ENCODE measurements around the gene MYO19. TPM values are rescaled to one million over a fixed set of nuclear protein-coding genes. Genes with fewer than 3 reads are reported as not detected.
A peak's percentile ranks its signal among the peaks of the same experiment; 100 is the strongest.

The MYO19 gene
- total and polyA plus RNA-seq, 2 of the 8 experiments (the other 6 are each of a cell fraction or from before 2014, with no cell fraction given), result 126 to 163 TPM

DNA sequence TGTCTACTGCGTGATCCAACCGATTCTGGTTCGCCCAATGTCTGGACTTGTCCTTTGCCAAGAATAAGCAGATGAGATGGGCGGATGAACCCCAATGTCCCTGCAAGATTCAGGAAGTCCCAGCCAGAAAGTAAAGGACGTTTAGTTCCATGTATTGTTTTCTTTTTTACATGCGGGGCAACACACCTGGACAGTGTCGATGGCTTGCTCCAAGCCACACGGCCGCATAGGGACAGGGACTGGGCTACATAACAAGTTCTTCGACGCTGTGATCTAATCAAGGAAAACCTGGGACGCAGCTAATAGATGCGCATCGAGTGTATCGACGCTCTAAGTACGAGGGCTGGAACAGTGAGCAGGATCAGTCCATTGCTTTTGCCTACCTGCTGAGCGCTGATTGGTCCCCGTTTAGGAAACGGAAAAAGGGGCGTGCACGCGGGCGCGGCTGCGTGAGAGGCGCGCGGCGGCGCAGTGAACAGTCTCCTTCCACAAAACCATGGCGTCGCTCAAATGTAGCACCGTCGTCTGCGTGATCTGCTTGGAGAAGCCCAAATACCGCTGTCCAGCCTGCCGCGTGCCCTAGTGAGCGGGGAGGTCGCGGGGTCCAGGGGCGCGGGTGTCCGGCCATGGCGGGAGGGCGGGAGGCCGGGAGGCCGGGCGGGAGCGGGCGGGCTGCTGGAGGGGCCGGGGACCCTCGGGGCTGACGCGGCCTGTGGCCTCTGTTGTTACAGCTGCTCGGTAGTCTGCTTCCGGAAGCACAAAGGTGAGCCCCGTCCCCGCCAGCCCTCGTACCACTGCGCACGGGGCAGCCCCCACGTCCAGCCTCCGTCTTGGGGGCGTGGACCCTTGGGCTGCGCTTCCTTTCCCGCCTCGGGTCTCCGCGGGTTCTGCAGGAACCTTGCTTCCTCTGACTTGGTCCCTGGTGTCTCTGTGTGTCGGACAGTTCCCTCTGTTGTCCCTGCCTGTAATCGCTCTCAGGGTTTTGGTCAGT lies 48.2 kb downstream of the MYO19 start, which contains the start of gene ZNHIT3:
TSS of gene ZNHIT3 (plus strand) at position 478 of the 991 bp plus-strand sequence. CDS start at position 497, 19 bp downstream.
- Histone ChIP-seq H3K4me1 (replicated peaks in 1 of 4; ENCODE audit: control insufficient read depth in 3 of 4, insufficient read depth in 4 of 4, low read length in 3 of 4) (peaks cover 0 to 11% (median 9%) of the 10 kb centered on the region in 4 experiments; a peak in 5 of 7 replicates), H2BK20ac (ENCODE audit: low read length) (0 out of 2 replicates have a peak within 1 kb of the TSS, but pooled peaks have one; percentile 29), H4K5ac (ENCODE audit: insufficient read length, low read depth, low read length) (peak within 1 kb of the TSS; percentile 57), H2AK5ac (ENCODE audit: low read depth, low read length) (no peak within 1 kb of the TSS; the same call in 1 of the 2 replicates), H4K8ac (ENCODE audit: extremely low read depth, insufficient read depth, low read length) (peak within 1 kb of the TSS; percentile 76), H3K23ac (ENCODE audit: insufficient read length) (no peak within 1 kb of the TSS), H3K9me3 (ENCODE audit: insufficient read depth in 2 of 2, low read depth in 1 of 2, low read length in 1 of 2) (no peaks in the 10 kb centered on the region), H3K56ac (replicated peaks; ENCODE audit: insufficient read length, low read depth, low read length) (peak within 1 kb of the TSS; percentile 54), H2BK120ac (replicated peaks; ENCODE audit: low read depth, low read length) (no peak within 1 kb of the TSS), H2BK15ac (ENCODE audit: low read length) (peak within 1 kb of the TSS; percentile 61; the same call in 1 of the 2 replicates), H4K20me1 (replicated peaks in 1 of 2; ENCODE audit: control insufficient read depth in 1 of 2, insufficient read depth in 2 of 2, low read length in 2 of 2) (peaks cover 2 to 11% of the 10 kb centered on the region in 2 experiments), H3K36me3 (ENCODE audit: control insufficient read depth in 2 of 4, insufficient read depth in 4 of 4, low read length in 3 of 4) (0 out of 8 replicates have a peak, but pooled peaks cover 0 to 3% (median 0%) of the 10 kb centered on the region in 4 experiments), H3K27ac (ENCODE audit: low read depth, low read length) (peak within 1 kb of the TSS; percentile 53), H3K4me3 (ENCODE audit: extremely low read depth in 1 of 4, insufficient read depth in 2 of 4, low read depth in 3 of 4, low read length in 4 of 4) (peak within 1 kb of the TSS; percentile 73 to 88 (median 85)), H3K4me2 (ENCODE audit: insufficient read depth in 1 of 2, low read depth in 2 of 2, low read length in 2 of 2) (peak within 1 kb of the TSS; percentile 92 to 96), H3K79me2 (ENCODE audit: control insufficient read depth in 1 of 2, insufficient read depth in 2 of 2, low read length in 2 of 2) (peaks cover 0 to 42% of the 10 kb centered on the region in 2 experiments; a peak in 3 of 4 replicates), H2BK5ac (ENCODE audit: low read depth, low read length) (peak within 1 kb of the TSS; percentile 60), H4K91ac (replicated peaks; ENCODE audit: insufficient read length, low read length) (peak within 1 kb of the TSS; percentile 69), H3K23me2 (ENCODE audit: low read depth, low read length) (peaks cover 7% of the 10 kb centered on the region), H3K27me3 (replicated peaks in 1 of 4; ENCODE audit: control insufficient read depth in 3 of 4, extremely low read depth in 1 of 4, insufficient read depth in 3 of 4, low read length in 3 of 4) (peaks cover 15 to 31% (median 26%) of the 10 kb centered on the region in 4 experiments), H3K18ac (ENCODE audit: extremely low read depth, low read length) (peak within 1 kb of the TSS; percentile 80), H3K14ac (ENCODE audit: insufficient read length) (no peak within 1 kb of the TSS), H3K79me1 (ENCODE audit: low read depth, low read length) (peaks cover 5% of the 10 kb centered on the region; the same call in 1 of the 2 replicates), H2AFZ (ENCODE audit: low read length) (peak within 1 kb of the TSS; percentile 95), H3K9ac (replicated peaks in 1 of 4; ENCODE audit: extremely low read depth in 1 of 4, low read depth in 3 of 4, low read length in 3 of 4) (peak within 1 kb of the TSS; percentile 35 to 76 (median 74)), H2BK12ac (ENCODE audit: low read depth, low read length) (no peak within 1 kb of the TSS), H3K4ac (replicated peaks; ENCODE audit: insufficient read length, low read depth, low read length) (peak within 1 kb of the TSS; percentile 47)
- WGBS, 2 experiments (ENCODE audit: extremely low coverage in 1 of 2, insufficient coverage in 1 of 2, insufficient read length in 1 of 2, insufficient replicate concordance in 2 of 2, low coverage in 1 of 2, low lambda C conversion rate in 2 of 2, missing lambda C conversion rate in 1 of 2), result 2% methylated on average over 50 of the region's 73 CpGs; no CpG with 5 or more reads in 1 of the 2 experiments
- CTCF ChIA-PET (ENCODE audit: partially characterized antibody), result interaction anchor here (1.0 kb wide), 2 partner anchors 21 to 26 kb away, joined by 3 read pairs; no protein-coding TSS in a partner anchor
- FAIRE-seq (no peak), DNase-seq (ENCODE audit: low read depth in 1 of 2, low spot score in 2 of 2) (peak; percentile 71 to 89)
- POLR2A ChIA-PET (ENCODE audit: partially characterized antibody), result interaction anchor here (1.1 to 3.2 kb wide), 7 partner anchors 8 to 48 kb away, joined by 3 to 19 read pairs (median 5); partner anchors contain the start of genes MYO19 and PIGW
- TF ChIP-seq YY1 (IDR thresholded peaks at IDR 0.05; ENCODE audit: low read depth, low read length) (peak; percentile 73; the same call in 1 of the 2 replicates), TAF7 (optimal IDR thresholded peaks at IDR 0.05; ENCODE audit: borderline replicate concordance, low read depth, low read length) (peak; percentile 41), GTF2F1 (IDR thresholded peaks at IDR 0.05; ENCODE audit: borderline replicate concordance, low read depth, low read length) (no peak), POLR2AphosphoS5 (IDR thresholded peaks at IDR 0.05; ENCODE audit: low read depth, low read length) (peak; percentile 85)
- TF ChIP-seq, protein P1, sequence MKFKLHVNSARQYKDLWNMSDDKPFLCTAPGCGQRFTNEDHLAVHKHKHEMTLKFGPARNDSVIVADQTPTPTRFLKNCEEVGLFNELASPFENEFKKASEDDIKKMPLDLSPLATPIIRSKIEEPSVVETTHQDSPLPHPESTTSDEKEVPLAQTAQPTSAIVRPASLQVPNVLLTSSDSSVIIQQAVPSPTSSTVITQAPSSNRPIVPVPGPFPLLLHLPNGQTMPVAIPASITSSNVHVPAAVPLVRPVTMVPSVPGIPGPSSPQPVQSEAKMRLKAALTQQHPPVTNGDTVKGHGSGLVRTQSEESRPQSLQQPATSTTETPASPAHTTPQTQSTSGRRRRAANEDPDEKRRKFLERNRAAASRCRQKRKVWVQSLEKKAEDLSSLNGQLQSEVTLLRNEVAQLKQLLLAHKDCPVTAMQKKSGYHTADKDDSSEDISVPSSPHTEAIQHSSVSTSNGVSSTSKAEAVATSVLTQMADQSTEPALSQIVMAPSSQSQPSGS (IDR thresholded peaks at IDR 0.05; ENCODE audit: low read length), result peak; percentile 66; the same call in 1 of the 2 replicates
- TF ChIP-seq, protein P2, sequence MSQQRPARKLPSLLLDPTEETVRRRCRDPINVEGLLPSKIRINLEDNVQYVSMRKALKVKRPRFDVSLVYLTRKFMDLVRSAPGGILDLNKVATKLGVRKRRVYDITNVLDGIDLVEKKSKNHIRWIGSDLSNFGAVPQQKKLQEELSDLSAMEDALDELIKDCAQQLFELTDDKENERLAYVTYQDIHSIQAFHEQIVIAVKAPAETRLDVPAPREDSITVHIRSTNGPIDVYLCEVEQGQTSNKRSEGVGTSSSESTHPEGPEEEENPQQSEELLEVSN (IDR thresholded peaks at IDR 0.05), result peak; percentile 58; the same call in 1 of the 2 replicates

All from H1 (cell line).